T-helper 22 cell (primary cell): ENCODE measurements around the gene DDX49.

ENCODE experiments used
- DNase-seq: peaks from one replicate; pipeline ENCODE4 v3.0.0-alpha.2; 2020; ENCODE audit warnings: low read depth

DDX49 gene

DNA sequence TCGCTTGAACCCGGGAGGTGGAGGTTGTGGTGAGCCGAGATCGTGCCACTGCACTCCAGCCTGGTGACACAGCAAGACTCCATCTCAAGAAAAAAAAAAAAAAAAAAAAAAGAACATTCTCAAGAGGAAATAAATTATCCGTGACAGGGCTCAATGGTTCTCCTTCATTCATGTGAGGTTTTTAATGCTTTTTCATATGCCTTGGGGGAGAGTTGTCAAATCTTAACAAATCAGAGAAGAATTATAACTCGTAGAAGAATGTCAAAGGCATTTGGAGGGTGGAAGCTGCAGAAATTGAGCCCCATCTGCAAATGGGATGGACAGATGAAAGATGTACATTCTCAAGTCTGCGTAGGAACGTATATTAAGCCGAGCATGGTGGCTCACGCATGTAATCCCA, 56.4 kb downstream of the DDX49 start:
- DNase-seq: no peak
